ENCODE results near the gene UCP2. TPM values are rescaled to one million over a fixed set of nuclear protein-coding genes. Genes with fewer than 3 reads are reported as not detected.

UCP2 gene
- 0.56 and 0.77 TPM in 2 replicates for total RNA-seq

DNA sequence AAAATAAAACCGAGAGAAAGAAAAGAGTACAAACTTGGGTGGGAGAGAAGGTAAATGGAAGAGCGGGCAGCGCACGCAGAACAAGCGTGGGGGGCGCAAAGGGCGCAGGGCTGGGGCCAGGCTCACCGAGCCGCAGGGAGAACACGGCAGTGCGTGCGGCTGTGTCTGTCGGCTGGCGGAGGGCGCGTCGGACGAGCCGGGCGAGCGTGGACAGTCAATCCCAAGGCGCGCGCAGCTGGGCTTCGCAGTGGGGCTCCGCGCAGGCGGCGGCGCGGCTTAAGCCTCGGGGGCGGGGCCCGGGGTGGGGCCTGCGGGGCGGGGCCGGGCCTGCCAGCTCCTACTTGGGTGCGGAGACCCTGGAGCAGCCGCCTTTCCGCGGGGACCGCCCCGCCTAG is at the start of gene UCP2:
Gene UCP2, minus strand, starts transcription at position 249 of the 395 bp plus-strand sequence. CDS start 4,465 bp downstream, outside the sequence.

DNA sequence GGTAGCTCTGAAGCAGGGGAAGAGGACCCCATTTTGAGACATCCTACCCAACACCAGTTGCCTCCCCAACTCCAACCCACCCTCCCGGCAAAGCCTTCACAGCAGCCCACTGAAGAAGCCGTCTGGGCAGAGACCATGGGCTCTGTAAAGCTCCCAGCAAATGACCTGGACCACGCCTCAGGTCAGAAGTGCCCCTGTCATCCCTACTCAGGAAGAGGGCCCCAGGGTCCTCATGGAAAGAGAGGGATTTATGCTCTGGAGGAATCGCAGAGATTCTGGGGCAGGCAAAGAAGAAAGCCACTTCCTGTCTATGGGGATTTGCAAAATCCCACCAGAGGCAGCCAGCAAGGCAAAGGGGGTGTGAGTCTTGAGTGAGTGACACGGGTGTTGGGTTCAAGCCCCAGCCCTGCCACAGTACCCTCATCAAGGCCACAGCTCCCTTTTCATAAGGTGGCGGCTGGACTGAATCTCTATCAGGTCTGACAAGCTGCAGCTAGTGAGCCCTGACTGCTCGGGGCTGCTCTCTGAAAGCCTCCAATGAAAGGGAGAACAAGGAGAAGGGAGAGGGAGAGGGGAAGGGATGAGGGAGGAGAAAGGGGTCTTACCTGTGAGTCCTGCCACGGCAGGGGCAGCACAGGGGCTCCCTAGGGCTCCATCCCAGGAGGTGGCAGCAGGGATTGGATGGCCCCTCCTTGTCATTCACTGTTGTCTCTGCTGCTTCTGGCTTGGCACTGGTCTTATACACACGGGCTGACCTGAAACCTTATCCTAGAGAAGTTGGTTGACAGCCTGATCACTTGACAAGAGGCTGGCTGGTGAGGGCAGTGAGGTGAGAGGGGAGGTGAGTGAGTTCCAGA is 26.0 kb upstream of the UCP2 start, which contains the start of gene UCP3:
Gene UCP3, minus strand, starts transcription at position 713 of the 857 bp plus-strand sequence. CDS start 2,043 bp downstream, outside the sequence.

DNA sequence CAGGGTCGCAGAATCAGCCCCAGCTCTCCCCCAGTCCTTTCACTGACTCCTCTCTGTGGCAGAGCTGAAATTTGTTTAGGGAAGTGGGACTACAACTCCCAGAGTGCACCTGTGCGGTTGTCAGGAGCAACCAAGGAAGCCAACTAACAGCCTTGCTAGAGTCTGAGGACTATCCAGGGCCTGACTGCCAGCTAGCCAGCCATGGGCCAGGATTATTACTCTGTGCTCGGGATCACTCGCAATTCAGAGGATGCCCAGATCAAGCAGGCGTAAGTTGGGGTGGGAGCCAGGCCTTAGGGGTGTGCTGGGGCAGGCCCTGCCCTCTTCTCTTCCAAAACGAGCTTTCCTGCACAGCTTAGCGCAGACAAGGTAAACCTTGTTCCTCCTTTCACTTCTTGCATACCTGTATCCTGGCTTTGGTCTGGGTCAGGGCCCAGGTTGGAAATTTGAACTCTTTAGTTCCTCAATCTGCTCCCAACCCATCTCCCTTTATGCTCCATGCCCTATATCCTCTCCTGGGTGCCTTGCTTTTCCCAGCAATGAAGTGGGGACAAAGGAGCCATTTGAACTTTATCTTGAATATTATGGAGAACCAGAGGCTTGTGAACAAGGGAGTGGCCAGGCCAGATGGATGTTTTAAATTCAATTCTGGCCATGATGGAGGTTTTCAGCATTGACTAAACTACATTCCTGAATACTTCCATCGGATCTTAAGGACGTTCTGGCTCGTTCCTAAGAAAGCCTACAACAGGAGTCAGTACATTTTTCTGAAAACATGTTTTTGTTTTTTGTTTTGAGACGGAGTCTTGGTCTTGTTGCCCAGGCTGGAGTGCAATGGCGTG is 31.6 kb downstream of the UCP2 start, which contains the start of gene DNAJB13:
Gene DNAJB13, plus strand, starts transcription at position 158 of the 842 bp plus-strand sequence. Its CDS starts 44 bp downstream, at position 202.

Other genes with a start within 250 kb of the UCP2 start
- gene RAB6A, start 221.8 kb downstream of the UCP2 start, total RNA-seq: 150 and 215 TPM in 2 replicates
- 20.3 and 23.2 TPM in 2 replicates for gene MRPL48, start 195.0 kb downstream of the UCP2 start, total RNA-seq
- 70.5 and 107 TPM in 2 replicates for gene COA4, start 106.0 kb downstream of the UCP2 start, total RNA-seq
- gene PAAF1, start 105.8 kb downstream of the UCP2 start, total RNA-seq: 11.8 and 15.7 TPM in 2 replicates
- under 0.01 and 0.38 TPM in 2 replicates for gene DNAJB13, start 31.8 kb downstream of the UCP2 start, total RNA-seq
- gene UCP3, start 26.2 kb upstream of the UCP2 start, total RNA-seq: 0.38 and 0.85 TPM in 2 replicates
- gene C2CD3, start 188.2 kb upstream of the UCP2 start, total RNA-seq: 11.8 and 14.4 TPM in 2 replicates
- 36.4 and 44.3 TPM in 2 replicates for gene PPME1, start 188.4 kb upstream of the UCP2 start, total RNA-seq

Data from regular cardiac myocyte (primary cell).